SHP77 (cell line): ENCODE results near the gene IQCK.
A peak's percentile ranks its signal among the peaks of the same experiment; 100 is the strongest.
"Not testable (repeated sequence)": the region's sequence is repeated elsewhere in the genome, so short reads cannot be mapped to it uniquely, and the experiment has no call there.

Source experiments
- DNase-seq, 2 experiments: peaks; one replicate each; lab custom pipeline; 2025; lab: John Stamatoyannopoulos, UW

IQCK gene

GRCh38 chr16:19717741-19718623 lies at the start of gene IQCK, which contains the start of gene KNOP1:
Gene IQCK (plus strand): TSS chr16:19718271. CDS start chr16:19718307, 36 bp downstream.
Gene KNOP1 (minus strand): TSS chr16:19718227. CDS start chr16:19715035, 3,192 bp downstream.
- DNase-seq = peak; percentile 38 to 72

GRCh38 chr16:19672378-19672777 lies 45.7 kb upstream of the IQCK start:
- DNase-seq = no peak

- DNase-seq = no peak
Measured at GRCh38 chr16:19674485-19674884, 43.6 kb upstream of the IQCK start.

- no peak for DNase-seq
Measured at GRCh38 chr16:19677402-19677801, 40.7 kb upstream of the IQCK start.

- DNase-seq = no peak
Measured at GRCh38 chr16:19678804-19679203, 39.3 kb upstream of the IQCK start.

- not testable (repeated sequence) for DNase-seq
Measured at GRCh38 chr16:19679281-19679680, 38.8 kb upstream of the IQCK start.

- no peak for DNase-seq
Measured at GRCh38 chr16:19680881-19681340, 37.2 kb upstream of the IQCK start.

GRCh38 chr16:19681637-19682036 lies 36.4 kb upstream of the IQCK start:
- DNase-seq = no peak

GRCh38 chr16:19683453-19684236 lies 34.4 kb upstream of the IQCK start:
- DNase-seq = no peak

GRCh38 chr16:19685176-19685575 lies 32.9 kb upstream of the IQCK start:
- DNase-seq = no peak

GRCh38 chr16:19687279-19687678 lies 30.8 kb upstream of the IQCK start:
- DNase-seq = no peak

GRCh38 chr16:19688396-19689024 lies 29.6 kb upstream of the IQCK start:
- no peak for DNase-seq

GRCh38 chr16:19689342-19689741 lies 28.7 kb upstream of the IQCK start:
- DNase-seq = no peak

- no peak for DNase-seq
Measured at GRCh38 chr16:19690196-19690595, 27.9 kb upstream of the IQCK start.

- DNase-seq = no peak
Measured at GRCh38 chr16:19691161-19691711, 26.8 kb upstream of the IQCK start.

- no peak for DNase-seq
Measured at GRCh38 chr16:19694989-19695388, 23.1 kb upstream of the IQCK start.

GRCh38 chr16:19696328-19696727 lies 21.7 kb upstream of the IQCK start:
- DNase-seq = peak; percentile 36 to 56

GRCh38 chr16:19696961-19697360 lies 21.1 kb upstream of the IQCK start:
- peak in 1 of 2 experiments; percentile 9 for DNase-seq

- no peak for DNase-seq
Measured at GRCh38 chr16:19697756-19698318, 20.2 kb upstream of the IQCK start.

- no peak for DNase-seq
Measured at GRCh38 chr16:19698480-19699465, 19.3 kb upstream of the IQCK start.
